ENCODE results near the gene NIM1K.
"Not testable (repeated sequence)": the region's sequence is repeated elsewhere in the genome, so short reads cannot be mapped to it uniquely, and the experiment has no call there.

The NIM1K gene

GRCh38 chr5:43286623-43287022, 94.6 kb downstream of the NIM1K start:
- no peak for DNase-seq

DNA sequence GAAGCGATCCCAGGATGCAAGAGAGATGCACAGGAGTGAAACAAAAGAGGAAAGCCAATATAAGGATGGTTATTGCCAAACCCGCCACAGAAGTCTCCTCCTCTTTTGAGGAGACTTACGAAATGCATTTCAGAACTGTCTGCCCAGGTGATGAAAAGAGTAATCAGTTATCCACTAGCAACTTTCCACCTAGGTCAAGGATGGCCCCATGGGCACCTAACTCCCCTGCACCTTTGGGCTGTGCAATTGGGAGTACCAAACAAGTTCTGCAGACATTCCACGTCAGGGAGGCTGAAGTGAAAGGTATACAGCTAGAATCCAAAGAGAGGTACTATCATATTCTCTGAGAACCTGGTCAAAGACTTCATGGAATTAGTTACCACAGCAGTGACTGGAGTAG, 95.5 kb downstream of the NIM1K start:
- DNase-seq, result no peak

DNA sequence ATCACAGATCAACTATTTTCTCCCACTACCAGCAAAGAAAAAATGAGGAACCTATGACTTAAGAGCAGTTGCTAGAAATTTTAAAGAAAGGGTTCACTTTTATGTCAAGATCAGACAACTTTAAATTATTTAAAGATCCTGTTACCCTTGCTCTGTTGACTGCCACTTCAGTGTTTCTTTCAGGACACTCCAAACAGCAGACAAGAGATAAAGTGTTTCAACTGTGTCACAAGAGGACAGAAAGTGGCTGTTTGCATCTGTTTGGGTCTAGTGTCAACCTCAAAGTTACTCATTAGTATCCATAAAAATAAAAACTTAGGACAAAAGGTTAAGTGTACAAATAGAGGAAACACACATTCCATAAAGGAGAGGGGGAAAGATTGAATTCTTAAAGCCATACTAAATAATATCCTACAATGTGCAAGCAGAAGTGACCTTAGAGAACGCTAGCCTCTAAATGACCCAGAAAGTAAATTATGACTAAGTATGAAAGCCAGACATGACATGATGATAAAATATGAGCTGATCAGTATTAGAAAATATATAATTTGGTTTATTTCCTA, 96.3 kb downstream of the NIM1K start:
- no peak for DNase-seq

DNA sequence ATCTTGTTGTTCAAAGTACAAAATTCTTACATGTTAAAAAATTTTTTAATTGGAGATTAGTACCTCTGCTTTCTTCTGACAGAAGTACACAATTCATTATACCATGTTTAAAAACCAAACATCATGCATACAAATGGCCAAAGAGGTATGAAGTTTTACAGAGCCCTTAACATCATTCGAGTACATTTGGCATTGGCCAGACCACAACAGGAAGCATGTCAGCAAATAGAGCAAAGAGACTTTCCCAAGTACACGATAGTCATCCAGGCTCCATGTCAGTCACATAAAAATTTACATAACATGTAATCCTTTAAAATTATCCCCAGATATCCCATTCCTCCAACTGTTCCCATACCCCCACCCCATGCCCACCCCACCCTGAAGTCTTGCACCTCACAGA, 98.7 kb downstream of the NIM1K start:
- DNase-seq, result no peak

GRCh38 chr5:43294226-43294625, 102.2 kb downstream of the NIM1K start:
- no peak for DNase-seq

- no peak for DNase-seq
Measured at GRCh38 chr5:43295202-43295601, 103.2 kb downstream of the NIM1K start.

DNA sequence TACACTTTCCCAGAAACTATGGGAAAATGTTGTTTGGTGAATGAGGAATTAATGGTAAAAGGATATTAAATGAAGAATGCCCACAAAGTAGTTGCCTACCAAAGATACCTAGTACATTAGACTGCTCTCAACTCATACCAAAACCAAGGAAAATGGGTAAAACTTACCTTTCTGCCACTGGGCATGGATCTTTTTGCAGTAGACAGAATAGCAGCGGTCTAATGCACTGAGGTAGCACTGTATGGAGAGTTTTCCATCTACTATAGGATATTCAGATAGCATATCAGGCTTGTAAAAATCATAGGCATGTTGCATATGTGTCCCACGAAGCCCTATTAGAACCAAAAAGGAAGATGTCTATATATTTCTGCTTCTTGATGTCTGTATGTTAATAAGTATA, 104.8 kb downstream of the NIM1K start:
- DNase-seq, result no peak

GRCh38 chr5:43298443-43298842, 106.4 kb downstream of the NIM1K start:
- no peak for DNase-seq

GRCh38 chr5:43300112-43300511, 108.1 kb downstream of the NIM1K start:
- DNase-seq, result no peak

GRCh38 chr5:43301653-43302091, 109.6 kb downstream of the NIM1K start:
- no peak for DNase-seq

DNA sequence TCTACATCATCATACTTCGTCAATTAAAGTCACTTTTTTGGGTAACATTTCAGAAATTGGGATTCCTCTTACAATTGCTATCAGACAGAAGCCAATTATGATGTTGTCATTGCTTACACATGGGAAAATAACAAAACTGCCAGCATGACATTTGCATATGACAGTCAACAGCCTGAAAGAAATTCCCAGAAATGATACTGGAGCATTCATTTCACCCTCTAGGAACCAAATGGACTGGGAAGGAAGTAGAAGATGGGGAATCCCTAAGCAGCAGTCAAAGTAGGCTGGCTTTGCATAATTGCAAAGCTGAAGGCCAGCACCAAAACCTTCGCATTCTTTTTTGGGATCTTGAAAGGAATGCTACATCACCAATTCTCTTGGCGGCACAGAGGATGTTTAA, 110.5 kb downstream of the NIM1K start:
- DNase-seq, result no peak

DNA sequence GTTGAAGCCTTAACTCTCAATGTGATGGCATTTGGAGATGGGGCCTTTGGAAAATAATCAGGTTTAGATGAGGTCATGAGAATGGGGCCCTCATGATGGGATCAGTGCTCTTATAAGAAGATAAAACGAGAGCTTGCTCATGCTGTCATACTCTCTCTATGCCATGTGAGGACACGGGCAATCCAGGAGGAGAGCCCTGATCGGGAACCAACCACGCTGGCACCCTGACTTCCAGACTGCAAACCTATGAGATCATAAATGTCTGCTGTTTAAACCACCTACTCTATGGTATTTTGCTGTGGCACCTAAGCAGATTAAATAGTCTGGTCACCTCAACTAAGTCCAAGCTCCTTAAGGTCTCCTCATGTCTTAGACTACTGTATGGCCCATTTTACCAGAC, 111.2 kb downstream of the NIM1K start:
- DNase-seq, result no peak

DNA sequence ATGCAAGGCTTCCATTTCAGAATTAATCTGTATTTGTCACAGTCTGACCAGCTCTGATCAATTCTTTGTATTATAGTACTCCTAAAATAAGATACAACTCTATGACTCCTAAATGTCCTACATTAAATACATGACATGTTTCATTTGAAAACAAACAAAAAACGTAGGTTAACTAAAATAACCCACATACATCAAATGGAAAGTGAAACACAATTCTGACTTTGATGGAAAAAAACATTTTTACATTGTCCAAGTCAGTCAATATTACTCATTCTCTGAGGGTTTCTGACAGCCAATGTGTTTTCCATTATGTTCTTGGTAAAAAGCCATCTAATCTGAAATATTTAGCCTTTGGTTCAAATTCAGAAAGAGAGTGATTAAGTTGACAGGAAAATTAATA, 112.5 kb downstream of the NIM1K start:
- DNase-seq, result no peak

DNA sequence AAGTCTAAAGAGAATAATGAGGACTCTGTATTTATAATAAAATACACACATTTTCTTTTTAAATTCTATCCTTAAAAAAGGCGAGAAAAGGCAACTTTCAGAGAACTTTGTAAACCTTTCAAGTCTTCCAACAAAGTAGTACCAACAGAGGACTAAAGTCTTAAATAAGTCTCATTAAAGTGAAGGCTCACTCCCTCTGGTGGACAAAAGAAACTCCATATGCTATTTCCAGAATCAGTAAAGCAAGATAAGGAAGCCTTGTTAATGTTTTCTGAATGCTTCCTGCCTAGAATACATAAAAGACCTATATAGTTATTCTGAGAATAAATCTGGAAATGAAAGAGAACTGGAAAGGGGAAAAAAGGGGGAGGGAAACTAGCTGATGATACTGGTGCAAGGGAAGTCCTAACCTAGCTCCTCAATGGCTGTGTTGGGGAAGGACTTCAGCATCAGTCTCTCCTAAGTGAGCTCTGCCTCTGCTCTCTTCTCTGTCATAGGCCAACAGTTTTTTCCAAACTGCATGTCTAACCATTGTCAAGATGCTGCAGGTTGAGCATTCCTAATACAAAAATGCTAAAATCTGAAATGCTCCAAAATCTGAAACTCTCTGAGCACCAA, 114.0 kb downstream of the NIM1K start:
- DNase-seq, result no peak

GRCh38 chr5:43306954-43307353, 114.9 kb downstream of the NIM1K start:
- DNase-seq, result not testable (repeated sequence)

DNA sequence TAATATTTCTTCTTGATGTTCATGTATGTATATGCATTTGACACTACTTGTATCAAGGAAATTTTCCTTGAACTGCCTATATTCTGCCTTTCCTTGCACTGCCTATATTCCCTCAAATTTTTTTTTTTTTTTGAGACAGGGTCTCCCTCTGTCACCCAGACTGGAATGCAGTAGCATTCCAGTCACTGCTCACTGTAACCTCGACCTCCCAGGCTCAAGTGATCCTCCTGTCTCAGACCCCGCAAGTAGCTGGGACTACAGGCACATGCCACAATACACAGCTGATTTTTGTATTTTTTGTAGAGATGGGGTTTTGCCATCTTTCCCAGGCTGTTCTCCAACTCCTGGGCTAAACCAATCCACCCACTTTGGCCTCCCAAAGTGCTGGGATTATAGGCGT, 117.1 kb downstream of the NIM1K start:
- DNase-seq, result no peak

GRCh38 chr5:43309637-43310036, 117.6 kb downstream of the NIM1K start:
- no peak for DNase-seq

GRCh38 chr5:43312076-43312661, 120.1 kb downstream of the NIM1K start:
- no peak for DNase-seq

DNA sequence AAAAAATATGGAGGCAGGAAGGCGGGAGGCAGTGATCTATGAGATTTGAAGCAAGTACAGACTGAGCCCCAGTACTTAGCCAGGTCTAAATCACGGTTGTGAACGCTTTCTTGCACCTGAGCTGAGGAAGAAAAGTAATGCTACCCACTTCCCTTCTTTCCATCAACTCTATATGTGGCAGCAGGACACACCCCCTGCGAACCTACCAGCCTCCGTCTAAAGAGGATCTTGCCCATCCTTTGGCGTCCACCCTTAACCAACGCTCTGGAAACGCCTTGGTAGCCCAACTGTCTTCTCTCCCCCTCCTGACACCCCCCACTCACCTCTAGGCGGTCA, 120.6 kb downstream of the NIM1K start:
- DNase-seq, result no peak

- DNase-seq, result peak; percentile 96
Measured at GRCh38 chr5:43313035-43313853, 121.2 kb downstream of the NIM1K start, which contains the start of gene HMGCS1. TSS of gene HMGCS1 (minus strand) at chr5:43313412. CDS start at chr5:43298965, 14,447 bp downstream.

GRCh38 chr5:43313854-43314457, 121.9 kb downstream of the NIM1K start:
- DNase-seq, result no peak

DNA sequence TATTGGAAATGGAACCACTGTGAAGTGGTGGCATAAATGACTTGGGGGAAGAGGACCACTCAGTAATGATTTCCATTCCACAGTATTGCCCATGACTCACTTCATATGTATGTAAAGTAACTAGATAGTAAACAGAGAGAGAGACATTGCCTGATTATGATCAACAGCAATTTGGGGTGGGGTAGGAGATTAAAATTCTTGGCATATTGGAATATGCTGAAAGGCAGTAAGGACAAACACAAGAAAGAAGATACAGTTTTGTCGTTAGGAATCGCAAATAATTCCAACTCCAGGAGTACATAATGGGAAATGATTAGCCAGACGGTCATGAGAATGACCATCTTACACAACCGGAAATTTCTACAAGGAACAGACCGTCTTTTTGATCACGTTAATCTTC, 122.7 kb downstream of the NIM1K start:
- DNase-seq, result no peak

DNA sequence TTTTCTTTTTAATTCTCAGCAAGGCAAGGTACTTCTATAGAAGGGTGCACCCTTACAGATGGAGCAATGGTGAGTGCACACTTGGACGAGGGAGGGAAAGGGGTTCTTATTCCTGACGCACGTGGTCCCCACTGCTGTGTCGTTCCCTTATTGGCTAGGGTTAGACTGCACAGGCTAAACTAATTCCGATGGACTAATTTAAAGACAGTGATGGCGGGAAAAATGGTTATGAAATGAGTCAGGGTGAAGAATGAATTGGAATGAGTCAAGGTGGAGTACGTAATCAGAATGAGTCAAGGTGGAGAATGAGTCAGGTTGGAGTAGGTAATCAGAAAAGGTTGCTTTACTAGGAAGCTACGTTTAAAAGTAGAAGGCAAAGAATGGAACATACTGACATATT, 123.2 kb downstream of the NIM1K start:
- no peak for DNase-seq

- DNase-seq, result no peak
Measured at GRCh38 chr5:43315682-43316081, 123.7 kb downstream of the NIM1K start.

Measured in GOT3 (cell line).